Measurements from ENCODE around the gene BRICD5.

Gene BRICD5

DNA sequence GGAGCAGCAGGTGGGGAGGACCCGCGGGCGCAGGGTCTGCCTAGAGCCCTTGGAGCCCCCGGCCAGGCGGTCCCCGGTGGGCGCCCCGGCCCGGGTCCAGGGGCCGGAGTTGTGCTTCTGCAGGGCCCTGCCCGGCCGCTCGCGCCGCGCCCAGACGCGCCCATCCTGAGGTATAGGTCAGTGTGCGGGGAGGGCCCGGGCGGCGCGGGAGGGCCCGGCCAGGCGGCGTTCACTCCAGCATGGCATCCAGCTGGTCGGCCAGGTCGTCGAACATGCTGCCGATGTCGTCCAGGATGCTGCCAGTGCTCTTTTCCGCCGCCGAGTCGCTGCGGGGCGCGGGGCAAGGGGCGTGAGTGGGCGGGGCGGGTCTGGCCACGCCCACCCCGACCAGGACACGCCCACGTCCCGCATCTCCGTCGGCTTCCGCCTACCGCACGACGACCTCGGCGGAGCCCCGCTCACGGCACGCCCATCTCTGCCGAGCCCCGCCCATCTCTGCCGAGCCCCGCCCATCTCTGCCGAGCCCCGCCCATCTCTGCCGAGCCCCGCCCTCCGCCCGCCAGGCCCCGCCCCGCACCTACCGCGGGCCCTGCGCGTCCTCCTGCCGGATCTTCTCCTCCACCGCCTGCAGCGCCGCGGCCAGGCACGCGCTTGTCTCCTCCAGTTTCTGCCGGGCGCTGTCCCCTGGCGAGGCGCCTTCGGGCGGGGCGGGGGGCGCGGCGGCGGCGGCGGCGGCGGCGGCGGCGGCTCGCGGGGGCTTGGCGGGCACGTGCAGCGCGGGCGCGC lies 32.1 kb downstream of the BRICD5 start:
- Histone ChIP-seq H3K4me3 (ENCODE audit: low read length in 2 of 2) (no peak overlapping the region), H3K27me3 (ENCODE audit: control insufficient read depth in 1 of 2, insufficient read depth in 2 of 2, low read length in 2 of 2) (peaks cover 0 to 7% of the 10 kb centered on the region in 2 donors), H3K9ac (ENCODE audit: low read length in 2 of 2) (no peak overlapping the region), H3K4me1 (ENCODE audit: control insufficient read depth, insufficient read depth, low read length) (no peaks in the 10 kb centered on the region), H3K27ac (ENCODE audit: low read length) (no peak overlapping the region), H3K36me3 (ENCODE audit: control insufficient read depth in 2 of 2, insufficient read depth in 2 of 2, low read length in 2 of 2) (peaks cover 22 to 28% of the 10 kb centered on the region in 2 donors), H3K9me3 (ENCODE audit: control insufficient read depth in 2 of 2, low read length in 2 of 2) (no peaks in the 10 kb centered on the region)

DNA sequence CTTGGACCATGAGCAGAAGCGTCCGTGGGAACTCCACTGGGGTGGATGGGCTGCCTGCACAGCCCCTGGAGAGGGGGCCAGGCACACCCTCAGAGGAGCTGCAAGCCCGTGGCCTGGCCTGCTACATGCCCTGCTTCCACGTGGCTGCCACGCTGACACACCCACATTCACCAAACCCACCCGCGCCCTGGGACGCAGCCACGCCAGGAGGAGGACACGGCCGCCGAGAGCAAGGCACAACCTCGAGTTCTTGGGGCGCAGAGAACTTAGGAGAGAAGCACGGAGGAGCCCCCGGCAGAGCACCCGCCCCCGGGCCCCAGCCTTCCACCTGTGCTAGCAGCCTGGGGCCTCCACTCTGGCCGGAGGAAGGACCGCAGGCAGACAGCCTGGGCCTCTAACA lies 33.1 kb downstream of the BRICD5 start:
- no peaks in the 10 kb centered on the region for H3K4me1 ChIP-seq (ENCODE audit: control insufficient read depth, insufficient read depth, low read length)
- H3K9me3 ChIP-seq (ENCODE audit: control insufficient read depth in 2 of 2, low read length in 2 of 2), result no peaks in the 10 kb centered on the region
- no peak overlapping the region for H3K9ac ChIP-seq (ENCODE audit: low read length in 2 of 2)
- H3K27me3 ChIP-seq (ENCODE audit: control insufficient read depth in 1 of 2, insufficient read depth in 2 of 2, low read length in 2 of 2), result peaks cover 0 to 7% of the 10 kb centered on the region in 2 donors
- no peak overlapping the region for H3K4me3 ChIP-seq (ENCODE audit: low read length in 2 of 2)
- H3K27ac ChIP-seq (ENCODE audit: low read length), result no peak overlapping the region
- peaks cover 24 to 33% of the 10 kb centered on the region in 2 donors for H3K36me3 ChIP-seq (ENCODE audit: control insufficient read depth in 2 of 2, insufficient read depth in 2 of 2, low read length in 2 of 2)

DNA sequence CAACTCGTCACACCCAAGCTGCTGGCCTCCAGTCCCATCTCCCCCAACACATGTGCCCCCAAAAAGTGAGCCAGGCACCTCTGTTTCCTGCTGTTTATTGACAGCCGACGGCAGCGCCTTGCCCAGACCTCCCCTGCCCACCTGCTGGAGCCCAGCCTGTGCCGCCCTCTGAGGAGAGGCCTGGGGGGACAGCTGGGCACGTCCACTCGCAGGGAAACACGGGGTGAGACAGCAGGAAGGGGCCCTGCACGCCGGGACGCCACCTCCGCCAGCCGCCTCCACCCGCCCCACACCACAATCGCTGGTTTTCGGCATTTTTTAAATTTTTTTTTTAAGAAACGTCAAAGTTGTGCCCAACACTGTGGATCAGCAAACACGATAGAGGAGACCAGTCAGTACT lies 33.6 kb downstream of the BRICD5 start:
- H3K27me3 ChIP-seq (ENCODE audit: control insufficient read depth in 1 of 2, insufficient read depth in 2 of 2, low read length in 2 of 2), result peaks cover 0 to 7% of the 10 kb centered on the region in 2 donors
- no peak overlapping the region for H3K9ac ChIP-seq (ENCODE audit: low read length in 2 of 2)
- H3K4me3 ChIP-seq (ENCODE audit: low read length in 2 of 2), result no peak overlapping the region
- no peaks in the 10 kb centered on the region for H3K4me1 ChIP-seq (ENCODE audit: control insufficient read depth, insufficient read depth, low read length)
- peaks cover 24 to 33% of the 10 kb centered on the region in 2 donors for H3K36me3 ChIP-seq (ENCODE audit: control insufficient read depth in 2 of 2, insufficient read depth in 2 of 2, low read length in 2 of 2)
- no peak overlapping the region for H3K27ac ChIP-seq (ENCODE audit: low read length)
- H3K9me3 ChIP-seq (ENCODE audit: control insufficient read depth in 2 of 2, low read length in 2 of 2), result no peaks in the 10 kb centered on the region

DNA sequence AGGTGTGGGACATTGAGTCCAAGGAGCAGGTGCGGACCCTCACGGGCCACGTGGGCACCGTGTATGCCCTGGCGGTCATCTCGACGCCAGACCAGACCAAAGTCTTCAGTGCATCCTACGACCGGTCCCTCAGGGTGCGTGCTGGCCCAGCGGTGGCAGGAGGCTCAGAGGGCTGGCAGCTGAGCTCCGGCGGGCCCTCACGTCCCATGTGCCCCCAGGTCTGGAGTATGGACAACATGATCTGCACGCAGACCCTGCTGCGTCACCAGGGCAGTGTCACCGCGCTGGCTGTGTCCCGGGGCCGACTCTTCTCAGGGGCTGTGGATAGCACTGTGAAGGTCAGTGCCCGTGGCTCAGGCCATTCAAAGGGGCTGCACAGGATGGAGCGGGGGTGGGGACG lies 34.6 kb downstream of the BRICD5 start:
- H3K4me1 ChIP-seq (ENCODE audit: control insufficient read depth, insufficient read depth, low read length), result no peaks in the 10 kb centered on the region

DNA sequence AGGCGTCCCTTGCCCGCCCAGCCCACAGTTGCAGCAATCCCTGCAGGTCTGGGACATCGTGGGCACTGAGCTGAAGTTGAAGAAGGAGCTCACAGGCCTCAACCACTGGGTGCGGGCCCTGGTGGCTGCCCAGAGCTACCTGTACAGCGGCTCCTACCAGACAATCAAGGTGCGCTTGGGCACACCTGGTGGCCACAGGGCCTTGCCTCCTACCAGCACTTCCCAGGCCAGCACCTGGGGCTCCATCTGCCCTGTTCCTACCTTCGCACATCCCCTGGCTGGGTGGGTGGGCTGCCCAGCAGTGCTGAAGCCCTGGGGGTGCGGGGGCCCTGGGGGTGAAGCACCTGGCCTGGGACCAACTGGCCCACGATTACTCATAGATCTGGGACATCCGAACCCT lies 35.2 kb downstream of the BRICD5 start:
- Histone ChIP-seq H3K4me3 (ENCODE audit: low read length in 2 of 2) (no peak overlapping the region), H3K9ac (ENCODE audit: low read length in 2 of 2) (no peak overlapping the region), H3K9me3 (ENCODE audit: control insufficient read depth in 2 of 2, low read length in 2 of 2) (no peaks in the 10 kb centered on the region), H3K27me3 (ENCODE audit: control insufficient read depth in 1 of 2, insufficient read depth in 2 of 2, low read length in 2 of 2) (peaks cover 0 to 7% of the 10 kb centered on the region in 2 donors), H3K36me3 (ENCODE audit: control insufficient read depth in 2 of 2, insufficient read depth in 2 of 2, low read length in 2 of 2) (peaks cover 24 to 37% of the 10 kb centered on the region in 2 donors), H3K4me1 (ENCODE audit: control insufficient read depth, insufficient read depth, low read length) (no peaks in the 10 kb centered on the region), H3K27ac (ENCODE audit: low read length) (no peak overlapping the region)

More for the DNA sequence above, 34.6 kb downstream of the BRICD5 start:
- peaks cover 0 to 7% of the 10 kb centered on the region in 2 donors for H3K27me3 ChIP-seq (ENCODE audit: control insufficient read depth in 1 of 2, insufficient read depth in 2 of 2, low read length in 2 of 2)
- no peak overlapping the region for H3K9ac ChIP-seq (ENCODE audit: low read length in 2 of 2)
- H3K9me3 ChIP-seq (ENCODE audit: control insufficient read depth in 2 of 2, low read length in 2 of 2), result no peaks in the 10 kb centered on the region
- no peak overlapping the region for H3K4me3 ChIP-seq (ENCODE audit: low read length in 2 of 2)
- no peak overlapping the region for H3K27ac ChIP-seq (ENCODE audit: low read length)
- peaks cover 24 to 37% of the 10 kb centered on the region in 2 donors for H3K36me3 ChIP-seq (ENCODE audit: control insufficient read depth in 2 of 2, insufficient read depth in 2 of 2, low read length in 2 of 2)

DNA sequence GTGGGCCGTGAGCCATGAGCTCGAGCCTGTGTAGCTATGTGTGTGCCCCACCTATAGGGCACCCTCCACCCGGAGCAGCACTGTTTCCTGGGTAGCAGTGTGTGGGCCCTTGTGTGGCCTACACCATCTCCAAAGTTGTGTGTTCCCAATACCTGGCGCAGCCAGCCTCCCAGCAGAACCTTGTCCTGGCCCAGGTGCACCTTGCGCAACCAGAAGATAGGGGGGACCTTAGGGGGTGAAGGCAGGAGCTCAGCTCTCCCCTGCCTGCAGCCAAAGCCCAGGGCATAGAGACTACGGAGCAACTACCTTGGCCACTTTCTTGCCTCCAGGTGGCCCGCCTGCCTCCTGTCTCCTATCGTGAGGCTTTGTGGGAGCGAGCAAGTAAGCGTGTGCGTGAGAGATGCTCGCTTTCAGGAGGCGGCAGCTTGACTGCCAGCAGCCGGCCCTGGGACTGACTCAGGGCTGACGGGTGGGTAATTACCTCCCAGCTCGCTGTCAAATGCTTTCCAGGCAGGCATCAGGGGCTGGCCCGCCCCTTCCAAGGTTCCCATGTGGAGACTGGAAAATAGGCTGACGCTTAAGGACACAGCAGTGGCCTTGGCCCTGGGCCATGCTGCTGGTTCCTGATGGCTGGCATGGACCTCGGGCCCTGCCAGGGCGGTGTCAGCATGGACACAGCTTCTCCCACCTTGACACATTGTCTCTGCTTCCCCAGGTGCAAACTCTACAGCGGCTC lies 36.1 kb downstream of the BRICD5 start:
- H3K27ac ChIP-seq (ENCODE audit: low read length), result no peak overlapping the region
- no peak overlapping the region for H3K4me3 ChIP-seq (ENCODE audit: low read length in 2 of 2)
- H3K9me3 ChIP-seq (ENCODE audit: control insufficient read depth in 2 of 2, low read length in 2 of 2), result no peaks in the 10 kb centered on the region
- H3K9ac ChIP-seq (ENCODE audit: low read length in 2 of 2), result no peak overlapping the region
- no peaks in the 10 kb centered on the region for H3K4me1 ChIP-seq (ENCODE audit: control insufficient read depth, insufficient read depth, low read length)
- peaks cover 24 to 37% of the 10 kb centered on the region in 2 donors for H3K36me3 ChIP-seq (ENCODE audit: control insufficient read depth in 2 of 2, insufficient read depth in 2 of 2, low read length in 2 of 2)
- peaks cover 0 to 7% of the 10 kb centered on the region in 2 donors for H3K27me3 ChIP-seq (ENCODE audit: control insufficient read depth in 1 of 2, insufficient read depth in 2 of 2, low read length in 2 of 2)

DNA sequence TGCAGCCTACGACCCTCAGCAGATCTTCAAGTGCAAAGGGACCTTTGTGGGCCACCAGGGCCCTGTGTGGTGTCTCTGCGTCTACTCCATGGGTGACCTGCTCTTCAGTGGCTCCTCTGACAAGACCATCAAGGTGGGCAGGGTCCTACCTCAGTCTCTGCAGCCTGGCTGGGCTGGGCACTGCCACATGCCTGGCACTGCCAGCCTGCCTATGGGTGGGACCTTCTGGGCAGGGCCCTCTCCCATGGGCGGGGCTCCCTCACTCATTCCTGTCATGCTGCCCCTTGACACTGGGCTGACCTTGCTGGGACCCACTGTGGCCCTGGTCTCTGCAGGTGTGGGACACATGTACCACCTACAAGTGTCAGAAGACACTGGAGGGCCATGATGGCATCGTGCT lies 36.7 kb downstream of the BRICD5 start:
- no peak overlapping the region for H3K4me3 ChIP-seq (ENCODE audit: low read length in 2 of 2)
- H3K9me3 ChIP-seq (ENCODE audit: control insufficient read depth in 2 of 2, low read length in 2 of 2), result no peaks in the 10 kb centered on the region
- H3K27me3 ChIP-seq (ENCODE audit: control insufficient read depth in 1 of 2, insufficient read depth in 2 of 2, low read length in 2 of 2), result peaks cover 0 to 4% of the 10 kb centered on the region in 2 donors
- no peaks in the 10 kb centered on the region for H3K4me1 ChIP-seq (ENCODE audit: control insufficient read depth, insufficient read depth, low read length)
- no peak overlapping the region for H3K27ac ChIP-seq (ENCODE audit: low read length)
- H3K9ac ChIP-seq (ENCODE audit: low read length in 2 of 2), result no peak overlapping the region
- H3K36me3 ChIP-seq (ENCODE audit: control insufficient read depth in 2 of 2, insufficient read depth in 2 of 2, low read length in 2 of 2), result peaks cover 24 to 39% of the 10 kb centered on the region in 2 donors

DNA sequence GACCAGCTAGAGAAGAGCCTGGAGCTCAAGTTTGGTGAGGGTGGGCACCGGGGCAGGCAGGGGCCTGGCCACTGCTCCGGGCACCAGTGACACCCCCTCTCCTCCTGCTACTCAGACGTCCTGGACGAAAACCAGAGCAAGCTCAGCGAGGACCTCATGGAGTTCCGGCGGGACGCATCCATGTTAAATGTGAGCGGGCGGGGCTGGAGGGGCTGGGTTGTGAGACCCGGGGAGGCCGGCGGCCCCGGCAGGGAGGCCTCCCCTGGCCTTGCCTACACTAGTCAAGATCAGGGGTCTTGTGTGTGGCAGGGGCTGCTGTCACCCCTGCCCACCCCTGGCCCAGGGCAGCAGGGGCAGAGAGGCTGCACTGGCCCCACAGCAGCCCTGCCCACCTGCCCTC lies 37.3 kb downstream of the BRICD5 start:
- Histone ChIP-seq H3K9ac (ENCODE audit: low read length in 2 of 2) (no peak overlapping the region), H3K9me3 (ENCODE audit: control insufficient read depth in 2 of 2, low read length in 2 of 2) (no peaks in the 10 kb centered on the region), H3K4me1 (ENCODE audit: control insufficient read depth, insufficient read depth, low read length) (no peaks in the 10 kb centered on the region), H3K27ac (ENCODE audit: low read length) (no peak overlapping the region), H3K36me3 (ENCODE audit: control insufficient read depth in 2 of 2, insufficient read depth in 2 of 2, low read length in 2 of 2) (peaks cover 25 to 42% of the 10 kb centered on the region in 2 donors), H3K4me3 (ENCODE audit: low read length in 2 of 2) (no peak overlapping the region), H3K27me3 (ENCODE audit: control insufficient read depth in 1 of 2, insufficient read depth in 2 of 2, low read length in 2 of 2) (peaks cover 0 to 3% of the 10 kb centered on the region in 2 donors)

DNA sequence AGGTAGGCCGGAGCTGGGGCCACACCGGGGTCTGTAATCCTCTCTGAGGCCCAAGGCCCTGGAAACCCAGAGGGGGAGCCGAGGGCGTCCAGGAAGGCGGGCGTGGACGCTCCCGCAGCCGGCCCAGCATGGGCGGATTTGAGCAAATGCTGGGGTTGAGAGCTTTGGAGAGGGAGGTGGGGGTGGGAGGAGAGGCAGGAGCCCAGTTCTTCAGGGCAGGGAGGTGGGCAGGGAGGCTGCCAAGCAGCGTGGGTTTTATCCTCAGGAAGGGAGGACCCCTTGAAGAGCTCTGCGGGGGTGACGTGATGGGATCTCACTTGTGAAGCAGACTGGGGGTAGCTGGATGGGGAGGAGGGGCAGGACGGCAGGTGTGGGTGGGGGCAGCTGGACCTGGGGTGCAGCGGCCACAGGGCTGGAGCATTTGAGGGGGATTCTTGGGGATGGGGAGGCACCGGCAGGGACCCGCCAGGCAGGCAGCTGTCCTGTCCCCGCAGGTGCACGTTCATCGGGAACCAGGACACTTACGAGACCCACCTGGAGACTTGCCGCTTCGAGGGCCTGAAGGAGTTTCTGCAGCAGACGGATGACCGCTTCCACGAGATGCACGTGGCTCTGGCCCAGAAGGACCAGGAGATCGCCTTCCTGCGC lies 37.9 kb downstream of the BRICD5 start:
- Histone ChIP-seq H3K9ac (ENCODE audit: low read length in 2 of 2) (no peak overlapping the region), H3K36me3 (ENCODE audit: control insufficient read depth in 2 of 2, insufficient read depth in 2 of 2, low read length in 2 of 2) (peaks cover 30 to 48% of the 10 kb centered on the region in 2 donors), H3K27ac (ENCODE audit: low read length) (no peak overlapping the region), H3K9me3 (ENCODE audit: control insufficient read depth in 2 of 2, low read length in 2 of 2) (no peaks in the 10 kb centered on the region), H3K27me3 (ENCODE audit: control insufficient read depth in 1 of 2, insufficient read depth in 2 of 2, low read length in 2 of 2) (no peaks in the 10 kb centered on the region), H3K4me3 (ENCODE audit: low read length in 2 of 2) (no peak overlapping the region), H3K4me1 (ENCODE audit: control insufficient read depth, insufficient read depth, low read length) (no peaks in the 10 kb centered on the region)

DNA sequence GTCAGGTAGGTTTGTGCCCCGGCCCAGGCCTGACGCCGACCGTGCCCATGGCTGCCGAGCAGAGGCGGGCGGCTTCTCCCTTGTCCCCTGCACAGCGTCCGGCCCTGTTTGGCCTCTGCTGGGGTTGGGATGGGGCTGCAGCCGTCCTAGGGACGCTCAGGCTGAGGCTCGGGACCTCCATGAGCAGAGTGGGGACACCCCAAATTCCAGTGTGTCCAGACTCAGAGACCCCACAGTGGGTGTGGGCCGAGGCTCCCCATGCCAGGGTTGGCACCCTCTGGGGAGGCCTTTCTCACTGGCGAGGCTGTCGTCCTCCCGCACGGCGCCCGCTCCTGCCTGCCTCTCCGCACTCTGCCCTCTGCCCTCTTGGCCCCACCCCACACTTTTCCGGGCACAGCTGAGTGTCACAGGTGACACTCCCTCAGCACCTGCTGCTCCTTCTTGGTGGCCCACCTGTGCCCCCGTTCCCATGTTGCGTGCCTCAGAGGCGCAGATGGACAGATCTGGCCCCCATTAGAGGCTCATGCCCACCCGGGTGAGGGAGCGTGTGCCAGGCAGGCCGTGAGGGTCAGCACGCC lies 39.0 kb downstream of the BRICD5 start:
- H3K9ac ChIP-seq (ENCODE audit: low read length in 2 of 2), result no peak overlapping the region
- peaks cover 37 to 51% of the 10 kb centered on the region in 2 donors for H3K36me3 ChIP-seq (ENCODE audit: control insufficient read depth in 2 of 2, insufficient read depth in 2 of 2, low read length in 2 of 2)
- no peaks in the 10 kb centered on the region for H3K9me3 ChIP-seq (ENCODE audit: control insufficient read depth in 2 of 2, low read length in 2 of 2)
- H3K4me3 ChIP-seq (ENCODE audit: low read length in 2 of 2), result no peak overlapping the region
- no peak overlapping the region for H3K27ac ChIP-seq (ENCODE audit: low read length)
- no peaks in the 10 kb centered on the region for H3K27me3 ChIP-seq (ENCODE audit: control insufficient read depth in 1 of 2, insufficient read depth in 2 of 2, low read length in 2 of 2)
- H3K4me1 ChIP-seq (ENCODE audit: control insufficient read depth, insufficient read depth, low read length), result no peaks in the 10 kb centered on the region

All from stomach smooth muscle (tissue), 2 donors.